GM23338 (cell line): ENCODE measurements around the gene THADA. TPM values are rescaled to one million over a fixed set of nuclear protein-coding genes. Genes with fewer than 3 reads are reported as not detected.

Source experiments
- ATAC-seq: fragments of 200-7000 bp; cut with Tn5 transposase; 3 replicates; pipeline ENCODE4 v1.9.1; 2020
- DNase-seq: peaks from one replicate; pipeline ENCODE4 v3.0.0-alpha.2; 2015; ENCODE audit warnings: low spot score
- H2AFZ ChIP-seq: fragments of 200-600 bp; sonication (generic); 2 replicates; pipeline ENCODE4 v1.8.0; 2016; ENCODE audit warnings: antibody characterized with exemption, mild to moderate bottlenecking, moderate library complexity
- H3F3A ChIP-seq: fragments of 200-600 bp; sonication (generic); replicated peaks from 2 replicates; pipeline ENCODE4 v1.8.0; 2017; ENCODE audit warnings: antibody characterized with exemption, mixed run types, low read depth
- H3K27ac ChIP-seq: fragments of 200-600 bp; sonication (generic); 2 replicates; pipeline ENCODE4 v1.6.1; 2016; ENCODE audit warnings: low read depth
- H3K27me3 ChIP-seq: fragments of 200-600 bp; sonication (generic); 2 replicates; pipeline ENCODE4 v1.8.0; 2016; ENCODE audit warnings: mild to moderate bottlenecking, mixed run types, moderate library complexity; ENCODE audit not compliant: insufficient read depth
- H3K36me3 ChIP-seq: fragments of 200-600 bp; sonication (generic); 2 replicates; pipeline ENCODE4 v1.8.0; 2016; ENCODE audit warnings: mild to moderate bottlenecking; ENCODE audit not compliant: insufficient read depth
- H3K4me1 ChIP-seq: fragments of 200-600 bp; sonication (generic); 2 replicates; pipeline ENCODE4 v1.8.0; 2016; ENCODE audit warnings: mild to moderate bottlenecking, moderate library complexity; ENCODE audit not compliant: insufficient read depth
- H3K4me2 ChIP-seq: fragments of 200-600 bp; sonication (generic); 2 replicates; pipeline ENCODE4 v1.7.1; 2017; ENCODE audit warnings: mixed run types
- H3K4me3 ChIP-seq: fragments of 200-600 bp; sonication (generic); 2 replicates; pipeline ENCODE4 v1.6.1; 2016; ENCODE audit warnings: mixed run types
- H3K79me2 ChIP-seq: fragments of 200-600 bp; sonication (generic); replicated peaks from 2 replicates; pipeline ENCODE4 v1.8.0; 2017; ENCODE audit warnings: mild to moderate bottlenecking; ENCODE audit not compliant: insufficient read depth
- H3K9me2 ChIP-seq: fragments of 200-600 bp; sonication (generic); 2 replicates; pipeline ENCODE4 v1.8.0; 2017; ENCODE audit not compliant: insufficient read depth
- H4K20me1 ChIP-seq: fragments of 200-600 bp; sonication (generic); replicated peaks from 2 replicates; pipeline ENCODE4 v1.8.0; 2017; ENCODE audit warnings: mild to moderate bottlenecking; ENCODE audit not compliant: insufficient read depth
- H3K27ac Mint-ChIP-seq: 2 replicates; pipeline ENCODE4 v1.8.0; 2020; ENCODE audit warnings: inconsistent platforms, mild to moderate bottlenecking, moderate library complexity, mixed read lengths
- H3K27me3 Mint-ChIP-seq: 3 replicates; pipeline ENCODE4 v1.8.0; 2022; ENCODE audit warnings: low read depth, mild to moderate bottlenecking, moderate library complexity, mixed read lengths, inconsistent platforms; ENCODE audit not compliant: insufficient read depth, poor library complexity
- H3K36me3 Mint-ChIP-seq: 3 replicates; pipeline ENCODE4 v1.8.0; 2021; ENCODE audit warnings: low read depth, mild to moderate bottlenecking, inconsistent platforms, moderate library complexity, mixed read lengths
- H3K4me1 Mint-ChIP-seq: 3 replicates; pipeline ENCODE4 v1.8.0; 2020; ENCODE audit warnings: mild to moderate bottlenecking, inconsistent platforms, mixed read lengths
- H3K4me3 Mint-ChIP-seq: 3 replicates; pipeline ENCODE4 v1.8.0; 2021; ENCODE audit warnings: moderate library complexity, mild to moderate bottlenecking, inconsistent platforms, mixed read lengths
- H3K9me3 Mint-ChIP-seq: 3 replicates; pipeline ENCODE4 v1.8.0; 2020; ENCODE audit warnings: moderate library complexity, mild to moderate bottlenecking, inconsistent platforms, mixed read lengths
- CREB1 ChIP-seq: fragments of 250-450 bp; sonication (Bioruptor Pico); IDR thresholded peaks from 2 replicates; pipeline ENCODE4 v1.5.0; 2020; ENCODE audit warnings: low read depth, mild to moderate bottlenecking, moderate library complexity
- EZH2 ChIP-seq: fragments of 200-600 bp; sonication (generic); IDR thresholded peaks from one replicate; pipeline ENCODE4 v1.8.0; 2017; ENCODE audit warnings: antibody characterized with exemption, mild to moderate bottlenecking, low read depth; ENCODE audit not compliant: unreplicated experiment
- EZH2phosphoT487 ChIP-seq: fragments of 200-600 bp; sonication (generic); IDR thresholded peaks from one replicate; pipeline ENCODE4 v1.8.1; 2018; ENCODE audit warnings: antibody characterized with exemption; ENCODE audit not compliant: unreplicated experiment
- JUNB ChIP-seq: IDR thresholded peaks from one replicate; pipeline ENCODE4 v1.6.1; 2016; ENCODE audit warnings: antibody characterized with exemption; ENCODE audit not compliant: unreplicated experiment
- NANOG ChIP-seq: IDR thresholded peaks from 2 replicates; pipeline ENCODE4 v1.6.1; 2016; ENCODE audit warnings: antibody characterized with exemption, borderline replicate concordance
- POLR2AphosphoS5 ChIP-seq: IDR thresholded peaks from 2 replicates; pipeline ENCODE4 v1.6.1; 2016; ENCODE audit warnings: antibody characterized with exemption, low read depth
- STAT1 ChIP-seq: IDR thresholded peaks from one replicate; pipeline ENCODE4 v1.6.1; 2016; ENCODE audit warnings: antibody characterized with exemption; ENCODE audit not compliant: unreplicated experiment
- ZNF114 ChIP-seq: fragments of 250-450 bp; sonication (Bioruptor Pico); IDR thresholded peaks from 2 replicates; pipeline ENCODE4 v1.5.0; 2020; ENCODE audit warnings: mild to moderate bottlenecking, moderate library complexity
- ZNF331 ChIP-seq: fragments of 250-450 bp; sonication (Bioruptor Pico); IDR thresholded peaks from 2 replicates; pipeline ENCODE4 v1.5.0; 2020; ENCODE audit warnings: low read depth, mild to moderate bottlenecking, moderate library complexity
- polyA plus RNA-seq: library from polyadenylated mRNA; unstranded; fragments of >200 nt; fragmentation: Nextera tagmentation; extraction: Ambion mirVana; gene quantifications from 2 replicates; pipeline ENCODE4 v1.2.1, GENCODE V29; 2016
- total RNA-seq: library from RNA; depleted of rRNA; stranded (reverse); fragments of >200 nt; shearing (Covaris generic); gene quantifications from 2 replicates; pipeline ENCODE4 v1.2.3, GENCODE V29; 2014
- TF ChIP-seq, protein P1 (sequence below): IDR thresholded peaks from one replicate; pipeline ENCODE4 v1.6.1; 2018; ENCODE audit warnings: antibody characterized with exemption; ENCODE audit not compliant: unreplicated experiment
- TF ChIP-seq, protein P2 (sequence below), 2 experiments: fragments of 200-600 bp in 1 of 2; sonication (generic) in 1 of 2; conservative IDR thresholded peaks; 2 replicates each; pipeline versions ENCODE4 v1.5.1 to v1.6.1; 2016 to 2017; ENCODE audit warnings: antibody characterized with exemption in 2 of 2, low read depth in 2 of 2, mild to moderate bottlenecking in 2 of 2, moderate library complexity in 1 of 2
- TF ChIP-seq, protein P3 (sequence below): fragments of 250-450 bp; sonication (Bioruptor Pico); IDR thresholded peaks from 2 replicates; pipeline ENCODE4 v1.5.0; 2020; ENCODE audit warnings: mild to moderate bottlenecking, moderate library complexity
- TF ChIP-seq, protein P4 (sequence below): IDR thresholded peaks from 2 replicates; pipeline ENCODE4 v1.6.1; 2016; ENCODE audit warnings: antibody characterized with exemption

THADA gene
- total and polyA plus RNA-seq, 2 experiments from 2014 or later: 17.0 to 30.7 TPM

DNA sequence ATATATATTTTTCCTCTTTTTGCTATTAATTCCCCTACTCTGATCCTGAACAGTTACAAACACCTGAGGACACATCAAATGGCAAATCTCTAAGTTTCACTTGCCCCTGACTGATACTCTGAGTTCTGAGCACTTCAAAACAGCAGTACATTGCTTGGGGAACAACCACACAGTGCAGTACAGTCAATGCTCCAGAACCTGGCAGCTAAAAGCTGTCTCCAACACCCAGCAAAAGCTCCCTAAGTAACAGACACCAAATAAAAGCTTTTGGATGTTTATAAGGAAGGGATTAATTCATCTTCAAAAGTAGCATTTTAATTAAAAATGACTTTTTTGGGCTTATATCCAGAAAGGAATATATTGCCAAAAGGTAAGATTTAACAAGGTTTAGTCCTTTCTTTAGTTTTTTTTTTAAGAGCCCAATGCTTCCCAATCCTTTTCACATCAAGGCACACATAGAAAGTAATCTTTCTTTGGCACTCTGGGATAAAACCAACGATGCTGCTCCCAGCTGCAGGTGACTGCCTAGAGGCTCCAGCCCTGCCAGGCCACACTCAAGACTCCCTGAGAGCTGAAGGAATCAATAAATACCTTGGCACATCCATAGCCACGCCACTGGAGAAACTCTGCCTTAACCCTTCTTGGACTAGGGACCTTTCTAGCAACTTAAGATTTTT lies 204.5 kb downstream of the THADA start:
- H3K27me3 Mint-ChIP-seq: peaks cover 1% of the 10 kb centered on the region
- TF ChIP-seq POLR2AphosphoS5 (no peak), CREB1 (CRISPR knock-in tag) (no peak), STAT1 (no peak), JUNB (no peak), ZNF331 (CRISPR knock-in tag) (no peak), EZH2 (no peak), ZNF114 (no peak), NANOG (no peak), EZH2phosphoT487 (no peak)
- TF ChIP-seq, protein P1, sequence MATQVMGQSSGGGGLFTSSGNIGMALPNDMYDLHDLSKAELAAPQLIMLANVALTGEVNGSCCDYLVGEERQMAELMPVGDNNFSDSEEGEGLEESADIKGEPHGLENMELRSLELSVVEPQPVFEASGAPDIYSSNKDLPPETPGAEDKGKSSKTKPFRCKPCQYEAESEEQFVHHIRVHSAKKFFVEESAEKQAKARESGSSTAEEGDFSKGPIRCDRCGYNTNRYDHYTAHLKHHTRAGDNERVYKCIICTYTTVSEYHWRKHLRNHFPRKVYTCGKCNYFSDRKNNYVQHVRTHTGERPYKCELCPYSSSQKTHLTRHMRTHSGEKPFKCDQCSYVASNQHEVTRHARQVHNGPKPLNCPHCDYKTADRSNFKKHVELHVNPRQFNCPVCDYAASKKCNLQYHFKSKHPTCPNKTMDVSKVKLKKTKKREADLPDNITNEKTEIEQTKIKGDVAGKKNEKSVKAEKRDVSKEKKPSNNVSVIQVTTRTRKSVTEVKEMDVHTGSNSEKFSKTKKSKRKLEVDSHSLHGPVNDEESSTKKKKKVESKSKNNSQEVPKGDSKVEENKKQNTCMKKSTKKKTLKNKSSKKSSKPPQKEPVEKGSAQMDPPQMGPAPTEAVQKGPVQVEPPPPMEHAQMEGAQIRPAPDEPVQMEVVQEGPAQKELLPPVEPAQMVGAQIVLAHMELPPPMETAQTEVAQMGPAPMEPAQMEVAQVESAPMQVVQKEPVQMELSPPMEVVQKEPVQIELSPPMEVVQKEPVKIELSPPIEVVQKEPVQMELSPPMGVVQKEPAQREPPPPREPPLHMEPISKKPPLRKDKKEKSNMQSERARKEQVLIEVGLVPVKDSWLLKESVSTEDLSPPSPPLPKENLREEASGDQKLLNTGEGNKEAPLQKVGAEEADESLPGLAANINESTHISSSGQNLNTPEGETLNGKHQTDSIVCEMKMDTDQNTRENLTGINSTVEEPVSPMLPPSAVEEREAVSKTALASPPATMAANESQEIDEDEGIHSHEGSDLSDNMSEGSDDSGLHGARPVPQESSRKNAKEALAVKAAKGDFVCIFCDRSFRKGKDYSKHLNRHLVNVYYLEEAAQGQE: no peak
- TF ChIP-seq, protein P2, sequence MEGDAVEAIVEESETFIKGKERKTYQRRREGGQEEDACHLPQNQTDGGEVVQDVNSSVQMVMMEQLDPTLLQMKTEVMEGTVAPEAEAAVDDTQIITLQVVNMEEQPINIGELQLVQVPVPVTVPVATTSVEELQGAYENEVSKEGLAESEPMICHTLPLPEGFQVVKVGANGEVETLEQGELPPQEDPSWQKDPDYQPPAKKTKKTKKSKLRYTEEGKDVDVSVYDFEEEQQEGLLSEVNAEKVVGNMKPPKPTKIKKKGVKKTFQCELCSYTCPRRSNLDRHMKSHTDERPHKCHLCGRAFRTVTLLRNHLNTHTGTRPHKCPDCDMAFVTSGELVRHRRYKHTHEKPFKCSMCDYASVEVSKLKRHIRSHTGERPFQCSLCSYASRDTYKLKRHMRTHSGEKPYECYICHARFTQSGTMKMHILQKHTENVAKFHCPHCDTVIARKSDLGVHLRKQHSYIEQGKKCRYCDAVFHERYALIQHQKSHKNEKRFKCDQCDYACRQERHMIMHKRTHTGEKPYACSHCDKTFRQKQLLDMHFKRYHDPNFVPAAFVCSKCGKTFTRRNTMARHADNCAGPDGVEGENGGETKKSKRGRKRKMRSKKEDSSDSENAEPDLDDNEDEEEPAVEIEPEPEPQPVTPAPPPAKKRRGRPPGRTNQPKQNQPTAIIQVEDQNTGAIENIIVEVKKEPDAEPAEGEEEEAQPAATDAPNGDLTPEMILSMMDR (conservative IDR thresholded peaks at IDR 0.05; ENCODE audit: low read depth in 2 of 2): no peak
- TF ChIP-seq, protein P3, sequence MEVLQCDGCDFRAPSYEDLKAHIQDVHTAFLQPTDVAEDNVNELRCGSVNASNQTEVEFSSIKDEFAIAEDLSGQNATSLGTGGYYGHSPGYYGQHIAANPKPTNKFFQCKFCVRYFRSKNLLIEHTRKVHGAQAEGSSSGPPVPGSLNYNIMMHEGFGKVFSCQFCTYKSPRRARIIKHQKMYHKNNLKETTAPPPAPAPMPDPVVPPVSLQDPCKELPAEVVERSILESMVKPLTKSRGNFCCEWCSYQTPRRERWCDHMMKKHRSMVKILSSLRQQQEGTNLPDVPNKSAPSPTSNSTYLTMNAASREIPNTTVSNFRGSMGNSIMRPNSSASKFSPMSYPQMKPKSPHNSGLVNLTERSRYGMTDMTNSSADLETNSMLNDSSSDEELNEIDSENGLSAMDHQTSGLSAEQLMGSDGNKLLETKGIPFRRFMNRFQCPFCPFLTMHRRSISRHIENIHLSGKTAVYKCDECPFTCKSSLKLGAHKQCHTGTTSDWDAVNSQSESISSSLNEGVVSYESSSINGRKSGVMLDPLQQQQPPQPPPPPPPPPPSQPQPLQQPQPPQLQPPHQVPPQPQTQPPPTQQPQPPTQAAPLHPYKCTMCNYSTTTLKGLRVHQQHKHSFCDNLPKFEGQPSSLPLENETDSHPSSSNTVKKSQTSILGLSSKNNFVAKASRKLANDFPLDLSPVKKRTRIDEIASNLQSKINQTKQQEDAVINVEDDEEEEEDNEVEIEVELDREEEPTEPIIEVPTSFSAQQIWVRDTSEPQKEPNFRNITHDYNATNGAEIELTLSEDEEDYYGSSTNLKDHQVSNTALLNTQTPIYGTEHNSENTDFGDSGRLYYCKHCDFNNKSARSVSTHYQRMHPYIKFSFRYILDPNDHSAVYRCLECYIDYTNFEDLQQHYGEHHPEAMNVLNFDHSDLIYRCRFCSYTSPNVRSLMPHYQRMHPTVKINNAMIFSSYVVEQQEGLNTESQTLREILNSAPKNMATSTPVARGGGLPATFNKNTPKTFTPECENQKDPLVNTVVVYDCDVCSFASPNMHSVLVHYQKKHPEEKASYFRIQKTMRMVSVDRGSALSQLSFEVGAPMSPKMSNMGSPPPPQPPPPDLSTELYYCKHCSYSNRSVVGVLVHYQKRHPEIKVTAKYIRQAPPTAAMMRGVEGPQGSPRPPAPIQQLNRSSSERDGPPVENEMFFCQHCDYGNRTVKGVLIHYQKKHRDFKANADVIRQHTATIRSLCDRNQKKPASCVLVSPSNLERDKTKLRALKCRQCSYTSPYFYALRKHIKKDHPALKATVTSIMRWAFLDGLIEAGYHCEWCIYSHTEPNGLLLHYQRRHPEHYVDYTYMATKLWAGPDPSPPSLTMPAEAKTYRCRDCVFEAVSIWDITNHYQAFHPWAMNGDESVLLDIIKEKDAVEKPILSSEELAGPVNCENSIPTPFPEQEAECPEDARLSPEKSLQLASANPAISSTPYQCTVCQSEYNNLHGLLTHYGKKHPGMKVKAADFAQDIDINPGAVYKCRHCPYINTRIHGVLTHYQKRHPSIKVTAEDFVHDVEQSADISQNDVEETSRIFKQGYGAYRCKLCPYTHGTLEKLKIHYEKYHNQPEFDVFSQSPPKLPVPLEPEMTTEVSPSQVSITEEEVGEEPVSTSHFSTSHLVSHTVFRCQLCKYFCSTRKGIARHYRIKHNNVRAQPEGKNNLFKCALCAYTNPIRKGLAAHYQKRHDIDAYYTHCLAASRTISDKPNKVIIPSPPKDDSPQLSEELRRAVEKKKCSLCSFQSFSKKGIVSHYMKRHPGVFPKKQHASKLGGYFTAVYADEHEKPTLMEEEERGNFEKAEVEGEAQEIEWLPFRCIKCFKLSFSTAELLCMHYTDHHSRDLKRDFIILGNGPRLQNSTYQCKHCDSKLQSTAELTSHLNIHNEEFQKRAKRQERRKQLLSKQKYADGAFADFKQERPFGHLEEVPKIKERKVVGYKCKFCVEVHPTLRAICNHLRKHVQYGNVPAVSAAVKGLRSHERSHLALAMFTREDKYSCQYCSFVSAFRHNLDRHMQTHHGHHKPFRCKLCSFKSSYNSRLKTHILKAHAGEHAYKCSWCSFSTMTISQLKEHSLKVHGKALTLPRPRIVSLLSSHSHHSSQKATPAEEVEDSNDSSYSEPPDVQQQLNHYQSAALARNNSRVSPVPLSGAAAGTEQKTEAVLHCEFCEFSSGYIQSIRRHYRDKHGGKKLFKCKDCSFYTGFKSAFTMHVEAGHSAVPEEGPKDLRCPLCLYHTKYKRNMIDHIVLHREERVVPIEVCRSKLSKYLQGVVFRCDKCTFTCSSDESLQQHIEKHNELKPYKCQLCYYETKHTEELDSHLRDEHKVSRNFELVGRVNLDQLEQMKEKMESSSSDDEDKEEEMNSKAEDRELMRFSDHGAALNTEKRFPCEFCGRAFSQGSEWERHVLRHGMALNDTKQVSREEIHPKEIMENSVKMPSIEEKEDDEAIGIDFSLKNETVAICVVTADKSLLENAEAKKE (CRISPR knock-in tag): no peak
- TF ChIP-seq, protein P4, sequence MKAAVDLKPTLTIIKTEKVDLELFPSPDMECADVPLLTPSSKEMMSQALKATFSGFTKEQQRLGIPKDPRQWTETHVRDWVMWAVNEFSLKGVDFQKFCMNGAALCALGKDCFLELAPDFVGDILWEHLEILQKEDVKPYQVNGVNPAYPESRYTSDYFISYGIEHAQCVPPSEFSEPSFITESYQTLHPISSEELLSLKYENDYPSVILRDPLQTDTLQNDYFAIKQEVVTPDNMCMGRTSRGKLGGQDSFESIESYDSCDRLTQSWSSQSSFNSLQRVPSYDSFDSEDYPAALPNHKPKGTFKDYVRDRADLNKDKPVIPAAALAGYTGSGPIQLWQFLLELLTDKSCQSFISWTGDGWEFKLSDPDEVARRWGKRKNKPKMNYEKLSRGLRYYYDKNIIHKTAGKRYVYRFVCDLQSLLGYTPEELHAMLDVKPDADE: no peak

More for the DNA sequence above, 204.5 kb downstream of the THADA start:
- Mint-ChIP-seq H3K9me3 (no peaks in the 10 kb centered on the region), H3K27ac (no peak overlapping the region), H3K4me1 (no peaks in the 10 kb centered on the region), H3K36me3 (no peaks in the 10 kb centered on the region), H3K4me3 (no peak overlapping the region)
- no peak for ATAC-seq
- Histone ChIP-seq H3K9me2 (0 out of 2 replicates have a peak, but pooled peaks cover 2% of the 10 kb centered on the region), H3K79me2 (no peaks in the 10 kb centered on the region), H3F3A (no peaks in the 10 kb centered on the region), H3K27me3 (no peaks in the 10 kb centered on the region), H3K4me1 (no peaks in the 10 kb centered on the region), H3K36me3 (no peaks in the 10 kb centered on the region), H3K4me2 (no peak overlapping the region), H2AFZ (no peak overlapping the region), H3K27ac (no peak overlapping the region), H4K20me1 (no peaks in the 10 kb centered on the region), H3K4me3 (no peak overlapping the region)
- no peak for DNase-seq
